HepG2 (cell line): Measurements from ENCODE around the gene DEPDC1. TPM values are rescaled to one million over a fixed set of nuclear protein-coding genes. Genes with fewer than 3 reads are reported as not detected.

ENCODE experiments used
- AKNA ChIP-seq: sonication (generic); formaldehyde crosslinking; IDR thresholded peaks from 2 replicates; pipeline ENCODE4 v1.4.0; 2020; ENCODE audit warnings: missing genetic modification reagents, borderline replicate concordance
- IRX3 ChIP-seq: sonication (generic); formaldehyde crosslinking; IDR thresholded peaks from 2 replicates; pipeline ENCODE4 v1.8.1; 2023; ENCODE audit warnings: mild to moderate bottlenecking, low read depth, missing genetic modification reagents, borderline replicate concordance
- JUNB ChIP-seq: sonication (generic); formaldehyde crosslinking; IDR thresholded peaks from 2 replicates; pipeline ENCODE4 v1.8.0; 2022; ENCODE audit warnings: missing genetic modification reagents, mild to moderate bottlenecking, borderline replicate concordance
- KDM5A ChIP-seq: fragments of 200-600 bp; sonication (generic); IDR thresholded peaks from 2 replicates; pipeline ENCODE4 v1.7.0; 2018; ENCODE audit warnings: antibody characterized with exemption, mild to moderate bottlenecking, low read length, borderline replicate concordance
- RFXAP ChIP-seq: sonication (generic); formaldehyde crosslinking; IDR thresholded peaks from 2 replicates; pipeline ENCODE4 v1.4.0; 2020; ENCODE audit warnings: missing genetic modification reagents, borderline replicate concordance
- SALL1 ChIP-seq: sonication (generic); formaldehyde crosslinking; IDR thresholded peaks from 2 replicates; pipeline ENCODE4 v1.8.0; 2022; ENCODE audit warnings: mild to moderate bottlenecking, missing genetic modification reagents
- SMC3 ChIP-seq: IDR thresholded peaks from 2 replicates; pipeline ENCODE4 v1.6.1; 2011; ENCODE audit warnings: low read length, improper control_type of control experiment
- SNAPC2 ChIP-seq: sonication (generic); formaldehyde crosslinking; IDR thresholded peaks from 2 replicates; pipeline ENCODE4 v1.8.1; 2022; ENCODE audit warnings: mild to moderate bottlenecking, missing genetic modification reagents
- USF2 ChIP-seq, 2 experiments: sonication (generic) in 1 of 2; formaldehyde crosslinking in 1 of 2; IDR thresholded peaks; 2 replicates each; pipeline versions ENCODE4 v1.5.1 to v1.6.1; 2011 to 2020; ENCODE audit warnings: borderline replicate concordance in 1 of 2, low read depth in 1 of 2, low read length in 1 of 2, mild to moderate bottlenecking in 1 of 2, missing genetic modification reagents in 1 of 2, moderate library complexity in 1 of 2
- ZC3H13 ChIP-seq: sonication (generic); formaldehyde crosslinking; IDR thresholded peaks from 2 replicates; pipeline ENCODE4 v1.8.1; 2023; ENCODE audit warnings: mild to moderate bottlenecking, missing genetic modification reagents, moderate library complexity
- ZFP1 ChIP-seq: IDR thresholded peaks from 2 replicates; pipeline ENCODE4 v1.6.1; 2016
- ZFP41 ChIP-seq: sonication (generic); formaldehyde crosslinking; IDR thresholded peaks from 2 replicates; pipeline ENCODE4 v1.4.0; 2020; ENCODE audit warnings: mild to moderate bottlenecking, missing genetic modification reagents, borderline replicate concordance
- ZNF3 ChIP-seq: IDR thresholded peaks from 2 replicates; pipeline ENCODE4 v1.7.0; 2017; ENCODE audit warnings: inconsistent platforms
- ZNF792 ChIP-seq: IDR thresholded peaks from 2 replicates; pipeline ENCODE4 v1.6.1; 2016
- polyA plus RNA-seq, 8 experiments: library from polyadenylated mRNA; depleted of rRNA in 3 of 8; stranded (reverse) in 7 of 8; unstranded in 1 of 8; fragments of >200 nt; fragmentation: Illumina TruSeq in 4 of 8; extraction: Trizol in 4 of 8; gene quantifications; 2 replicates each; pipeline versions ENCODE4 v1.2.1 to v1.2.3, GENCODE V29; 2011 to 2016; ENCODE audit warnings: low read depth in 4 of 8, missing spikeins in 1 of 8, mixed read lengths in 1 of 8; ENCODE audit not compliant: insufficient read depth in 1 of 8
- total RNA-seq, 5 experiments: library from RNA; depleted of rRNA; stranded (reverse); fragments of >200 nt; fragmentation: Illumina TruSeq; extraction: Trizol; gene quantifications; 2 replicates each; pipeline ENCODE4 v1.2.3, GENCODE V29; 2016; ENCODE audit warnings: low read depth in 1 of 5
- TF ChIP-seq, protein P1 (sequence below): sonication (generic); formaldehyde crosslinking; IDR thresholded peaks from 2 replicates; pipeline ENCODE4 v1.8.0; 2022; ENCODE audit warnings: mild to moderate bottlenecking, missing genetic modification reagents, moderate library complexity

The DEPDC1 gene
- total and polyA plus RNA-seq, 2 of the 13 experiments (the other 11 are each of a cell fraction or from before 2014, with no cell fraction given): 7.0 to 20.2 TPM

GRCh38 chr1:68496680-68497357, at the start of gene DEPDC1 (continued):
- TF ChIP-seq AKNA (CRISPR knock-in tag): no peak
- no peak for TF ChIP-seq ZNF792 (CRISPR knock-in tag)
- TF ChIP-seq IRX3 (CRISPR knock-in tag): no peak; the same call in 1 of the 2 replicates
- no peak for TF ChIP-seq SMC3
- TF ChIP-seq USF2 (IDR thresholded peaks at IDR 0.05; ENCODE audit: low read depth, low read length): peak; percentile 95
- TF ChIP-seq USF2 (CRISPR knock-in tag; IDR thresholded peaks at IDR 0.05; ENCODE audit: borderline replicate concordance): peak; percentile 99; the same call in 1 of the 2 replicates
- TF ChIP-seq, protein P1, sequence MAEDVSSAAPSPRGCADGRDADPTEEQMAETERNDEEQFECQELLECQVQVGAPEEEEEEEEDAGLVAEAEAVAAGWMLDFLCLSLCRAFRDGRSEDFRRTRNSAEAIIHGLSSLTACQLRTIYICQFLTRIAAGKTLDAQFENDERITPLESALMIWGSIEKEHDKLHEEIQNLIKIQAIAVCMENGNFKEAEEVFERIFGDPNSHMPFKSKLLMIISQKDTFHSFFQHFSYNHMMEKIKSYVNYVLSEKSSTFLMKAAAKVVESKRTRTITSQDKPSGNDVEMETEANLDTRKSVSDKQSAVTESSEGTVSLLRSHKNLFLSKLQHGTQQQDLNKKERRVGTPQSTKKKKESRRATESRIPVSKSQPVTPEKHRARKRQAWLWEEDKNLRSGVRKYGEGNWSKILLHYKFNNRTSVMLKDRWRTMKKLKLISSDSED (CRISPR knock-in tag): no peak
- no peak for TF ChIP-seq KDM5A
- 0 out of 2 replicates have a peak, but pooled peaks have one; percentile 42 for TF ChIP-seq ZC3H13 (CRISPR knock-in tag)
- TF ChIP-seq ZFP1 (CRISPR knock-in tag): no peak
- TF ChIP-seq SALL1 (CRISPR knock-in tag): peak; percentile 74
- TF ChIP-seq SNAPC2 (CRISPR knock-in tag): no peak
- no peak for TF ChIP-seq ZFP41
- TF ChIP-seq JUNB (CRISPR knock-in tag): 0 out of 2 replicates have a peak, but pooled peaks have one; percentile 53
- no peak for TF ChIP-seq ZNF3
- 0 out of 2 replicates have a peak, but pooled peaks have one; percentile 25 for TF ChIP-seq RFXAP (CRISPR knock-in tag)
